Karpas-422 (cell line): ENCODE data around the gene SCGB1C2. TPM values are rescaled to one million over a fixed set of nuclear protein-coding genes. Genes with fewer than 3 reads are reported as not detected.
A peak's percentile ranks its signal among the peaks of the same experiment; 100 is the strongest.
"Not testable (repeated sequence)": the region's sequence is repeated elsewhere in the genome, so short reads cannot be mapped to it uniquely, and the experiment has no call there.

Source experiments
- DNase-seq: peaks from one replicate; pipeline ENCODE4 v3.0.0-alpha.2; 2015
- H2AFZ ChIP-seq: fragments of 200-600 bp; sonication (generic); 2 replicates; pipeline ENCODE4 v1.6.1; 2014; ENCODE audit warnings: antibody characterized with exemption, low read length, mixed read lengths
- H3K27ac ChIP-seq: fragments of 200-600 bp; sonication (generic); 2 replicates; pipeline ENCODE4 v1.5.1; 2014; ENCODE audit warnings: mild to moderate bottlenecking, low read length, moderate library complexity
- H3K27me3 ChIP-seq: fragments of 200-600 bp; sonication (generic); 2 replicates; pipeline ENCODE4 v1.6.1; 2014; ENCODE audit warnings: low read length, mixed read lengths
- H3K36me3 ChIP-seq: fragments of 200-600 bp; sonication (generic); 2 replicates; pipeline ENCODE4 v1.6.1; 2014; ENCODE audit warnings: low read length, mixed read lengths; ENCODE audit not compliant: insufficient read depth
- H3K4me1 ChIP-seq: fragments of 200-600 bp; sonication (generic); 2 replicates; pipeline ENCODE4 v1.6.1; 2014; ENCODE audit warnings: mild to moderate bottlenecking, low read length, mixed read lengths
- H3K4me2 ChIP-seq: fragments of 200-600 bp; sonication (generic); 2 replicates; pipeline ENCODE4 v1.6.1; 2014; ENCODE audit warnings: low read length, low read depth, mild to moderate bottlenecking; ENCODE audit not compliant: poor library complexity, severe bottlenecking
- H3K4me3 ChIP-seq: fragments of 200-600 bp; sonication (generic); 2 replicates; pipeline ENCODE4 v1.5.1; 2014; ENCODE audit warnings: mild to moderate bottlenecking, antibody characterized with exemption, low read length, mixed read lengths
- H3K79me2 ChIP-seq: fragments of 200-600 bp; sonication (generic); 2 replicates; pipeline ENCODE4 v1.6.1; 2014; ENCODE audit warnings: mild to moderate bottlenecking, low read length, mixed read lengths
- H3K9ac ChIP-seq: fragments of 200-600 bp; sonication (generic); 2 replicates; pipeline ENCODE4 v1.6.0; 2014; ENCODE audit warnings: low read length
- H3K9me2 ChIP-seq: fragments of 200-600 bp; sonication (generic), shearing (Covaris generic); replicated peaks from 2 replicates; pipeline ENCODE4 v1.6.0; 2014; ENCODE audit warnings: mild to moderate bottlenecking, low read length, moderate library complexity; ENCODE audit not compliant: insufficient read depth
- H3K9me3 ChIP-seq: fragments of 300-700, 200-600 bp; sonication (generic); 2 replicates; pipeline ENCODE4 v1.6.1; 2014; ENCODE audit warnings: low read length, mixed read lengths
- H4K20me1 ChIP-seq: fragments of 200-600 bp; sonication (generic); 2 replicates; pipeline ENCODE4 v1.6.1; 2014; ENCODE audit warnings: mild to moderate bottlenecking, antibody characterized with exemption, low read length, low read depth; ENCODE audit not compliant: insufficient read depth
- total RNA-seq: library from RNA; depleted of rRNA; stranded (reverse); fragments of >200 nt; shearing (Covaris generic); gene quantifications from 2 replicates; pipeline ENCODE4 v1.2.3, GENCODE V29; 2014; ENCODE audit warnings: low replicate concordance; rRNA removed

The SCGB1C2 gene
- not detected in 2 replicates for total RNA-seq

- not testable (repeated sequence) for H3K9me2 ChIP-seq, H4K20me1 ChIP-seq, H3K27ac ChIP-seq, H3K4me1 ChIP-seq, DNase-seq, H3K9me3 ChIP-seq, H3K9ac ChIP-seq, H3K4me3 ChIP-seq, H2AFZ ChIP-seq, H3K36me3 ChIP-seq, H3K4me2 ChIP-seq, H3K79me2 ChIP-seq, H3K27me3 ChIP-seq
Measured at GRCh38 chr17:137166-137807, at the start of gene SCGB1C2. Gene SCGB1C2 (plus strand): TSS chr17:137569. CDS start chr17:137591, 22 bp downstream.

GRCh38 chr17:113111-113510 lies 24.3 kb upstream of the SCGB1C2 start:
- not testable (repeated sequence) for H3K9me2 ChIP-seq, H3K27ac ChIP-seq, H3K27me3 ChIP-seq, H3K79me2 ChIP-seq, H4K20me1 ChIP-seq, H3K4me2 ChIP-seq, H3K9ac ChIP-seq, H2AFZ ChIP-seq, H3K4me3 ChIP-seq, H3K4me1 ChIP-seq, H3K9me3 ChIP-seq, H3K36me3 ChIP-seq
- peak; percentile 42 for DNase-seq

- H3K36me3 ChIP-seq, H4K20me1 ChIP-seq, H3K9me3 ChIP-seq, H3K27ac ChIP-seq, H3K27me3 ChIP-seq, H3K9me2 ChIP-seq, H2AFZ ChIP-seq, H3K9ac ChIP-seq, H3K4me3 ChIP-seq, H3K4me1 ChIP-seq, H3K79me2 ChIP-seq, H3K4me2 ChIP-seq: not testable (repeated sequence)
- DNase-seq, result peak; percentile 34
Measured at GRCh38 chr17:118339-118917, 18.9 kb upstream of the SCGB1C2 start.

- not testable (repeated sequence) for H4K20me1 ChIP-seq, H3K79me2 ChIP-seq, H3K4me2 ChIP-seq, H3K27ac ChIP-seq, H3K9ac ChIP-seq, H3K4me3 ChIP-seq, H3K9me2 ChIP-seq, H3K27me3 ChIP-seq, H3K4me1 ChIP-seq, H3K36me3 ChIP-seq, DNase-seq, H3K9me3 ChIP-seq, H2AFZ ChIP-seq
Measured at GRCh38 chr17:133932-134331, 3.4 kb upstream of the SCGB1C2 start.

DNA sequence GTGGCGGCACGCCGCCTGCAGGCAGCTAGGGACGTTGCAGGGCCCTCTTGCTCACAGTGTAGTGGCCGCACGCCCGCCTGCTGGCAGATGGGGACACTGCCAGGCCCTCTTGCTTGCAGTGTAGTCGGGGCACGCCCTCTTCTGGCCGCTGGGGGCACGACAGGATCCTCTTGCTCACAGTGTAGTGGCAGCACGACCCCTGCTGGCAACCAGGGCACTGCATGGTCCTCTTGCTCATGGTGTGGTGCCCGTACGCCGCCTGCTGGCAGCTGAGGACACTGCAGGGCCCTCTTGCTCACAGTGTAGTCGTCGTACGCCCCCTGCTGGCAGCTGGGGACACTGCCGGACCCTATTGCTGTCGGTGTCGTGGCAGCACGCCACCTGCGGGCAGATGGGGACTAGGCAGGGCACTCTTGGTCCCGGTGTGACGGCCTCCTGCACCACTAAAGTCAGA lies 3.0 kb upstream of the SCGB1C2 start:
- H2AFZ ChIP-seq, H4K20me1 ChIP-seq, H3K36me3 ChIP-seq, H3K4me2 ChIP-seq, H3K4me3 ChIP-seq, H3K9ac ChIP-seq, H3K9me2 ChIP-seq, H3K9me3 ChIP-seq, H3K79me2 ChIP-seq, H3K27ac ChIP-seq, H3K27me3 ChIP-seq, H3K4me1 ChIP-seq, DNase-seq: not testable (repeated sequence)

GRCh38 chr17:135022-135421 lies 2.3 kb upstream of the SCGB1C2 start:
- not testable (repeated sequence) for H3K9me2 ChIP-seq, H3K9ac ChIP-seq, H3K4me1 ChIP-seq, H3K9me3 ChIP-seq, H3K4me2 ChIP-seq, H3K36me3 ChIP-seq, H4K20me1 ChIP-seq, DNase-seq, H3K27ac ChIP-seq, H3K27me3 ChIP-seq, H2AFZ ChIP-seq, H3K4me3 ChIP-seq, H3K79me2 ChIP-seq

- not testable (repeated sequence) for H2AFZ ChIP-seq, H3K9ac ChIP-seq, DNase-seq, H3K9me3 ChIP-seq, H3K36me3 ChIP-seq, H3K27ac ChIP-seq, H3K79me2 ChIP-seq, H3K9me2 ChIP-seq, H3K4me3 ChIP-seq, H3K27me3 ChIP-seq, H3K4me1 ChIP-seq, H4K20me1 ChIP-seq, H3K4me2 ChIP-seq
Measured at GRCh38 chr17:135895-136294, 1.5 kb upstream of the SCGB1C2 start.

GRCh38 chr17:136531-136930 lies 838 bp upstream of the SCGB1C2 start:
- not testable (repeated sequence) for DNase-seq, H3K27ac ChIP-seq, H3K27me3 ChIP-seq, H3K4me1 ChIP-seq, H3K4me3 ChIP-seq, H4K20me1 ChIP-seq, H3K4me2 ChIP-seq, H3K9me2 ChIP-seq, H3K79me2 ChIP-seq, H3K36me3 ChIP-seq, H2AFZ ChIP-seq, H3K9me3 ChIP-seq, H3K9ac ChIP-seq
